ENCODE data around the gene PLEKHA7. TPM values are rescaled to one million over a fixed set of nuclear protein-coding genes. Genes with fewer than 3 reads are reported as not detected.

PLEKHA7 gene
- polyA plus RNA-seq, 1 of the 3 experiments (the other 2 are of a cell fraction), result 0.12 TPM

- no peaks in the 10 kb centered on the region for H3K9me2 ChIP-seq
- H3K4me2 ChIP-seq, result no peak overlapping the region
- WGBS (ENCODE audit: low lambda C conversion rate), result 53% methylated on average over 4 of the region's 4 CpGs
- H3K4me1 ChIP-seq (ENCODE audit: control insufficient read depth in 1 of 2, insufficient read depth in 2 of 2, low read depth in 1 of 2, low read length in 1 of 2), result 0 out of 4 replicates have a peak, but pooled peaks cover 0 to 2% of the 10 kb centered on the region in 2 experiments
- TF ChIP-seq RAD21 (IDR thresholded peaks at IDR 0.05; ENCODE audit: low read length), result no peak
- TF ChIP-seq FOSL2 (IDR thresholded peaks at IDR 0.05; ENCODE audit: borderline replicate concordance, low read depth), result no peak
- no peak for TF ChIP-seq GABPA (IDR thresholded peaks at IDR 0.05; ENCODE audit: low read depth)
- no peak for TF ChIP-seq MXI1 (IDR thresholded peaks at IDR 0.05; ENCODE audit: low read depth, low read length)
- no peak for TF ChIP-seq CHD2 (IDR thresholded peaks at IDR 0.05; ENCODE audit: low read length, partially characterized antibody)
- TF ChIP-seq TAF1 (IDR thresholded peaks at IDR 0.05; ENCODE audit: borderline replicate concordance, low read depth, low read length), result no peak
- no peak for TF ChIP-seq NRF1 (IDR thresholded peaks at IDR 0.05; ENCODE audit: low read depth, low read length)
- no peak for TF ChIP-seq CTCF (IDR thresholded peaks at IDR 0.05)
- no peak for TF ChIP-seq RCOR1 (IDR thresholded peaks at IDR 0.05; ENCODE audit: low read length)
- TF ChIP-seq USF2 (IDR thresholded peaks at IDR 0.05; ENCODE audit: borderline replicate concordance, low read depth, low read length), result no peak
- TF ChIP-seq, protein P1, sequence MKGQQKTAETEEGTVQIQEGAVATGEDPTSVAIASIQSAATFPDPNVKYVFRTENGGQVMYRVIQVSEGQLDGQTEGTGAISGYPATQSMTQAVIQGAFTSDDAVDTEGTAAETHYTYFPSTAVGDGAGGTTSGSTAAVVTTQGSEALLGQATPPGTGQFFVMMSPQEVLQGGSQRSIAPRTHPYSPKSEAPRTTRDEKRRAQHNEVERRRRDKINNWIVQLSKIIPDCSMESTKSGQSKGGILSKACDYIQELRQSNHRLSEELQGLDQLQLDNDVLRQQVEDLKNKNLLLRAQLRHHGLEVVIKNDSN (IDR thresholded peaks at IDR 0.05; ENCODE audit: borderline replicate concordance, low read depth), result no peak
- TF ChIP-seq TCF12 (IDR thresholded peaks at IDR 0.05), result no peak
- TF ChIP-seq SMC3 (IDR thresholded peaks at IDR 0.05; ENCODE audit: low read depth, low read length), result no peak
- TF ChIP-seq RXRA (IDR thresholded peaks at IDR 0.05; ENCODE audit: borderline replicate concordance, low read depth), result no peak
- TF ChIP-seq POLR2AphosphoS5 (IDR thresholded peaks at IDR 0.05; ENCODE audit: low read depth, low read length), result no peak
- no peaks in the 10 kb centered on the region for H3K79me2 ChIP-seq (ENCODE audit: insufficient read depth)
- H4K20me1 ChIP-seq (ENCODE audit: insufficient read depth), result no peaks in the 10 kb centered on the region
- H3K36me3 ChIP-seq (replicated peaks in 1 of 2; ENCODE audit: control insufficient read depth in 1 of 2, insufficient read depth in 2 of 2, low read length in 1 of 2), result no peaks in the 10 kb centered on the region
- H3K9me3 ChIP-seq, result no peaks in the 10 kb centered on the region
- H2AFZ ChIP-seq (ENCODE audit: low read depth), result no peak overlapping the region
- no peaks in the 10 kb centered on the region for H3F3A ChIP-seq (replicated peaks; ENCODE audit: insufficient read depth)
- H3K4me3 ChIP-seq (ENCODE audit: low read depth in 2 of 2, low read length in 1 of 2), result no peak overlapping the region
- peaks cover 5% of the 10 kb centered on the region; the same call in 1 of the 2 replicates for H3K27me3 ChIP-seq (ENCODE audit: insufficient read depth)
- no peak overlapping the region for H3K9ac ChIP-seq
- no peak for DNase-seq
- ChIA-PET POLR2A (no interaction called here), CTCF (interaction anchor here (1.1 to 2.0 kb wide), 2 partner anchors 98 to 132 kb away, joined by 3 to 10 read pairs; no protein-coding TSS in a partner anchor)
- H3K27ac ChIP-seq (ENCODE audit: low read depth in 2 of 2, low read length in 1 of 2), result no peak overlapping the region
These were observed 96.3 kb downstream of the PLEKHA7 start for GRCh38 chr11:16917941-16918340.

DNA sequence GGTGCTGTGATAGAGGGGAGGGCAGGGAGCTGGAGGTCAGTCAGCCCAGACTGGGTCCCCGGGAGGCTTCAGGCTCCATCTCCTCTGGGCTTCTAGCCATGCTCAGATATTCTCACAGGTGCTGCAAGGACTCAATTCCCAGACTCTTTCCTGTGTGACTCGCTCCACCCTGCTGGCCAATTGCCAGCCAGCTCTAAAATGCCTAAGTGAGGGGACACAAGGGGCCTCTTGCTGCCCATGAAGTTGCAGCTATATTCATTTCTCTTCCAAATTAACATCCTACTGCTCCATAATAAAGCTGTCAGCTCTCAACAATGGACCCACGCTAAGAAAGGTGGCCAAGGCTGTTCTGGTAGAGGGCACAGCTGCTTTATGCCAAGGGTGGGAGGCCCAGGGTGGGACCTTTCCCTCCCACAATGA is 101.5 kb downstream of the PLEKHA7 start:
- Histone ChIP-seq H3K79me2 (ENCODE audit: insufficient read depth) (no peaks in the 10 kb centered on the region), H3K27me3 (ENCODE audit: insufficient read depth) (peaks cover 5% of the 10 kb centered on the region), H3K9ac (no peak overlapping the region), H4K20me1 (ENCODE audit: insufficient read depth) (no peaks in the 10 kb centered on the region), H3K9me2 (no peaks in the 10 kb centered on the region), H3K27ac (ENCODE audit: low read depth in 2 of 2, low read length in 1 of 2) (no peak overlapping the region), H3K36me3 (replicated peaks in 1 of 2; ENCODE audit: control insufficient read depth in 1 of 2, insufficient read depth in 2 of 2, low read length in 1 of 2) (no peaks in the 10 kb centered on the region), H3K9me3 (no peaks in the 10 kb centered on the region), H3K4me1 (ENCODE audit: control insufficient read depth in 1 of 2, insufficient read depth in 2 of 2, low read depth in 1 of 2, low read length in 1 of 2) (0 out of 4 replicates have a peak, but pooled peaks cover 0 to 2% of the 10 kb centered on the region in 2 experiments), H3F3A (replicated peaks; ENCODE audit: insufficient read depth) (no peaks in the 10 kb centered on the region), H3K4me2 (no peak overlapping the region), H2AFZ (ENCODE audit: low read depth) (no peak overlapping the region), H3K4me3 (ENCODE audit: low read depth in 2 of 2, low read length in 1 of 2) (no peak overlapping the region)
- ChIA-PET CTCF (interaction anchor here (1.2 to 4.3 kb wide), 2 partner anchors 10 to 92 kb away, joined by 6 to 14 read pairs; no protein-coding TSS in a partner anchor), POLR2A (interaction anchor here (1.4 kb wide), 1 partner anchor 10 kb away, joined by 4 read pairs; no protein-coding TSS in a partner anchor)
- 30% methylated on average over 3 of the region's 3 CpGs for WGBS (ENCODE audit: low lambda C conversion rate)
- TF ChIP-seq SIN3A (IDR thresholded peaks at IDR 0.05; ENCODE audit: borderline replicate concordance, low read depth, low read length) (no peak), IRF3 (IDR thresholded peaks at IDR 0.05; ENCODE audit: low read depth, low read length) (no peak), NRF1 (IDR thresholded peaks at IDR 0.05; ENCODE audit: low read depth, low read length) (no peak), GABPA (IDR thresholded peaks at IDR 0.05; ENCODE audit: low read depth) (no peak), RAD21 (IDR thresholded peaks at IDR 0.05; ENCODE audit: low read length) (no peak), TAF1 (IDR thresholded peaks at IDR 0.05; ENCODE audit: borderline replicate concordance, low read depth, low read length) (no peak), POLR2AphosphoS5 (IDR thresholded peaks at IDR 0.05; ENCODE audit: low read depth, low read length) (no peak), YY1 (IDR thresholded peaks at IDR 0.05; ENCODE audit: low read depth) (no peak), GATA2 (CRISPR knock-in tag; IDR thresholded peaks at IDR 0.05) (no peak), EP300 (IDR thresholded peaks at IDR 0.05; ENCODE audit: borderline replicate concordance in 1 of 2, low read depth in 1 of 2, low read length in 1 of 2) (no peak), FOSL2 (IDR thresholded peaks at IDR 0.05; ENCODE audit: borderline replicate concordance, low read depth) (no peak)
- TF ChIP-seq, protein P2, sequence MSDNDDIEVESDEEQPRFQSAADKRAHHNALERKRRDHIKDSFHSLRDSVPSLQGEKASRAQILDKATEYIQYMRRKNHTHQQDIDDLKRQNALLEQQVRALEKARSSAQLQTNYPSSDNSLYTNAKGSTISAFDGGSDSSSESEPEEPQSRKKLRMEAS (IDR thresholded peaks at IDR 0.05; ENCODE audit: low read depth), result no peak
- no peak for DNase-seq
